HEK293T (cell line): Measurements from ENCODE around the gene LAMC2.

Experiments
- CTCF ChIA-PET: fragments of 350-600 bp; formaldehyde crosslinking; extraction: SDS; loops from one replicate; lab custom pipeline; 2021; ENCODE audit warnings: antibody characterized with exemption, inconsistent platforms; lab: Yijun Ruan, JAX
- POLR2A ChIA-PET: fragments of 350-600 bp; formaldehyde crosslinking; extraction: SDS; loops from one replicate; lab custom pipeline; 2020; ENCODE audit warnings: antibody characterized with exemption, inconsistent platforms; lab: Yijun Ruan, JAX
- DNase-seq: peaks from one replicate; pipeline ENCODE4 v3.0.0; 2012; ENCODE audit warnings: mixed read lengths; ENCODE audit errors: extremely low spot score
- ARNT ChIP-seq: fragments of 450-650 bp; IDR thresholded peaks from 2 replicates; pipeline ENCODE4 v1.6.1; 2017; ENCODE audit warnings: mild to moderate bottlenecking
- BHLHE40 ChIP-seq: fragments of 450-650 bp; IDR thresholded peaks from 2 replicates; pipeline ENCODE4 v1.6.1; 2016; ENCODE audit warnings: mild to moderate bottlenecking, moderate library complexity, borderline replicate concordance
- CTBP1 ChIP-seq: fragments of 450-650 bp; IDR thresholded peaks from 2 replicates; pipeline ENCODE4 v1.6.1; 2016; ENCODE audit warnings: borderline replicate concordance
- ELF4 ChIP-seq: fragments of 450-650 bp; IDR thresholded peaks from 2 replicates; pipeline ENCODE4 v1.6.1; 2017; ENCODE audit warnings: antibody characterized with exemption
- FOXA1 ChIP-seq: fragments of 450-650 bp; IDR thresholded peaks from 2 replicates; pipeline ENCODE4 v1.6.1; 2016; ENCODE audit warnings: mild to moderate bottlenecking
- FOXK2 ChIP-seq: fragments of 450-650 bp; IDR thresholded peaks from 2 replicates; pipeline ENCODE4 v1.6.1; 2016; ENCODE audit warnings: mild to moderate bottlenecking
- FOXM1 ChIP-seq: fragments of 450-650 bp; IDR thresholded peaks from 2 replicates; pipeline ENCODE4 v1.6.1; 2017; ENCODE audit warnings: mild to moderate bottlenecking, borderline replicate concordance
- HDGF ChIP-seq: fragments of 450-650 bp; IDR thresholded peaks from 2 replicates; pipeline ENCODE4 v1.6.1; 2017; ENCODE audit warnings: antibody characterized with exemption, borderline replicate concordance
- L3MBTL2 ChIP-seq: fragments of 450-650 bp; conservative IDR thresholded peaks from 2 replicates; pipeline ENCODE4 v1.6.1; 2016; ENCODE audit warnings: mild to moderate bottlenecking
- LEF1 ChIP-seq: fragments of 450-650 bp; IDR thresholded peaks from 2 replicates; pipeline ENCODE4 v1.6.1; 2017; ENCODE audit warnings: mild to moderate bottlenecking, borderline replicate concordance
- NFRKB ChIP-seq: fragments of 450-650 bp; IDR thresholded peaks from 2 replicates; pipeline ENCODE4 v1.6.1; 2016; ENCODE audit warnings: mild to moderate bottlenecking, moderate library complexity
- PKNOX1 ChIP-seq: fragments of 450-650 bp; IDR thresholded peaks from 2 replicates; pipeline ENCODE4 v1.6.1; 2016
- SP1 ChIP-seq: fragments of 450-650 bp; IDR thresholded peaks from 2 replicates; pipeline ENCODE4 v1.6.1; 2017
- SUZ12 ChIP-seq: fragments of 450-650 bp; IDR thresholded peaks from 2 replicates; pipeline ENCODE4 v1.6.1; 2016; ENCODE audit warnings: mild to moderate bottlenecking
- TARDBP ChIP-seq: fragments of 450-650 bp; IDR thresholded peaks from 2 replicates; pipeline ENCODE4 v1.6.1; 2016
- ZNF384 ChIP-seq: fragments of 450-650 bp; IDR thresholded peaks from 2 replicates; pipeline ENCODE4 v1.6.1; 2016

Gene LAMC2

GRCh38 chr1:183193963-183194525 lies 8.0 kb downstream of the LAMC2 start:
- CTCF ChIA-PET: no interaction called here
- POLR2A ChIA-PET: no interaction called here
- no peak for DNase-seq
- TF ChIP-seq SP1 (no peak), ELF4 (no peak), ARNT (no peak), NFRKB (no peak), FOXA1 (no peak), FOXK2 (no peak), CTBP1 (no peak), TARDBP (no peak), L3MBTL2 (no peak), BHLHE40 (no peak), PKNOX1 (no peak), HDGF (no peak), ZNF384 (no peak)

GRCh38 chr1:183194527-183195141 lies 8.6 kb downstream of the LAMC2 start:
- CTCF ChIA-PET: interaction anchor here (2.8 kb wide), 1 partner anchor 33 kb away, joined by 7 read pairs; no protein-coding TSS in a partner anchor
- no peak for DNase-seq

GRCh38 chr1:183195142-183195574 lies 9.1 kb downstream of the LAMC2 start:
- no peak for DNase-seq
- CTCF ChIA-PET: interaction anchor here (2.8 kb wide), 1 partner anchor 32 kb away, joined by 7 read pairs; no protein-coding TSS in a partner anchor

More at GRCh38 chr1:183194527-183195141, 8.6 kb downstream of the LAMC2 start:
- POLR2A ChIA-PET: no interaction called here
- TF ChIP-seq PKNOX1: no peak
- no peak for TF ChIP-seq CTBP1
- no peak for TF ChIP-seq ZNF384
- TF ChIP-seq BHLHE40: no peak
- no peak for TF ChIP-seq L3MBTL2
- no peak for TF ChIP-seq FOXA1
- no peak for TF ChIP-seq ELF4
- no peak for TF ChIP-seq NFRKB

GRCh38 chr1:183197762-183198161 lies 11.7 kb downstream of the LAMC2 start:
- DNase-seq: no peak
- no peak for TF ChIP-seq SUZ12
- no peak for TF ChIP-seq ZNF384
- no peak for TF ChIP-seq FOXM1
- no peak for TF ChIP-seq HDGF
- TF ChIP-seq L3MBTL2: no peak
- TF ChIP-seq FOXA1: no peak
- no peak for TF ChIP-seq FOXK2
- TF ChIP-seq ELF4: no peak
- TF ChIP-seq TARDBP: no peak
- TF ChIP-seq LEF1: no peak
- TF ChIP-seq BHLHE40: no peak
- TF ChIP-seq CTBP1: no peak
- TF ChIP-seq NFRKB: no peak
- no peak for TF ChIP-seq ARNT
- TF ChIP-seq PKNOX1: no peak
- TF ChIP-seq SP1: no peak
- ChIA-PET CTCF (interaction anchor here (2.8 kb wide), 1 partner anchor 30 kb away, joined by 7 read pairs; no protein-coding TSS in a partner anchor), POLR2A (no interaction called here)

More at GRCh38 chr1:183195142-183195574, 9.1 kb downstream of the LAMC2 start:
- POLR2A ChIA-PET: no interaction called here
- TF ChIP-seq ARNT (no peak), NFRKB (no peak), L3MBTL2 (no peak), FOXA1 (no peak), ELF4 (no peak), CTBP1 (no peak), TARDBP (no peak), SP1 (no peak), ZNF384 (no peak), FOXM1 (no peak), PKNOX1 (no peak), LEF1 (no peak), BHLHE40 (no peak), SUZ12 (no peak)

- ChIA-PET POLR2A (no interaction called here), CTCF (no interaction called here)
- DNase-seq: no peak
- TF ChIP-seq SUZ12: no peak
- TF ChIP-seq HDGF: no peak
Measured at GRCh38 chr1:183198463-183198862, 12.4 kb downstream of the LAMC2 start.

GRCh38 chr1:183199304-183199703 lies 13.2 kb downstream of the LAMC2 start:
- ChIA-PET CTCF (no interaction called here), POLR2A (no interaction called here)
- TF ChIP-seq L3MBTL2 (no peak), ZNF384 (no peak), FOXK2 (no peak), SP1 (no peak), ARNT (no peak), FOXA1 (no peak), LEF1 (no peak), BHLHE40 (no peak), SUZ12 (no peak), HDGF (no peak), FOXM1 (no peak), PKNOX1 (no peak), CTBP1 (no peak), ELF4 (no peak), TARDBP (no peak), NFRKB (no peak)
- DNase-seq: no peak
